Sigmoid colon (tissue), 7 donors: ENCODE results near the gene LRRC72. TPM values are rescaled to one million over a fixed set of nuclear protein-coding genes. Genes with fewer than 3 reads are reported as not detected.

Experiments
- DNase-seq: peaks from one replicate; pipeline ENCODE4 v3.0.0-alpha.2; 2019
- H3K27ac ChIP-seq, 4 donors: fragments of 200-600 bp; sonication (generic); one replicate each; pipeline ENCODE4 v1.5.1; 2016 to 2019; ENCODE audit warnings: mild to moderate bottlenecking in 1 of 4
- H3K27me3 ChIP-seq, 3 donors: fragments of 200-600 bp; sonication (generic); one replicate each; pipeline ENCODE4 v1.5.1; 2019; ENCODE audit warnings: mild to moderate bottlenecking in 1 of 3
- H3K36me3 ChIP-seq, 4 donors: fragments of 200-600 bp; sonication (generic); one replicate each; pipeline ENCODE4 v1.5.1; 2016 to 2019
- H3K4me1 ChIP-seq, 4 donors: fragments of 200-600 bp; sonication (generic); one replicate each; pipeline ENCODE4 v1.5.1; 2017 to 2019
- H3K4me3 ChIP-seq, 4 donors: fragments of 200-600 bp; sonication (generic); one replicate each; pipeline ENCODE4 v1.5.1; 2017 to 2019; ENCODE audit warnings: mild to moderate bottlenecking in 2 of 4, moderate library complexity in 1 of 4
- H3K9me3 ChIP-seq, 4 donors: fragments of 200-600 bp in 3 of 4; sonication (generic) in 3 of 4; one replicate each; pipeline versions ENCODE4 v1.5.1 to v1.6.1; 2013 to 2019
- CTCF ChIP-seq, 4 experiments: fragments of 450-650 bp in 3 of 4; fragments of 200-600 bp in 1 of 4; IDR thresholded peaks; one replicate each; pipeline ENCODE4 v1.5.1; 2016 to 2019; ENCODE audit warnings: antibody characterized with exemption in 4 of 4, mild to moderate bottlenecking in 3 of 4, moderate library complexity in 2 of 4
- EP300 ChIP-seq, 4 donors: sonication (generic); formaldehyde crosslinking; IDR thresholded peaks; one replicate each; pipeline ENCODE4 v1.6.1; 2017; ENCODE audit warnings: antibody characterized with exemption in 4 of 4
- POLR2A ChIP-seq, 2 donors: fragments of 450-650 bp; IDR thresholded peaks; one replicate each; pipeline ENCODE4 v1.6.1; 2016; ENCODE audit warnings: antibody characterized with exemption in 2 of 2, mild to moderate bottlenecking in 2 of 2, moderate library complexity in 2 of 2
- POLR2AphosphoS5 ChIP-seq, 4 donors: sonication (generic); formaldehyde crosslinking; IDR thresholded peaks; one replicate each; pipeline ENCODE4 v1.6.1; 2017; ENCODE audit warnings: antibody characterized with exemption in 4 of 4
- WGBS, 2 donors: extraction: QIAGEN DNeasy Blood & Tissue Kit; methylation state at CpG; one replicate each; pipeline ENCODE4 v1.1.7; 2013; 5-methylcytosine and 5-hydroxymethylcytosine counted together
- intact Hi-C: fragments of 100-400 bp; cut with DNase I; formaldehyde crosslinking; loops from one replicate; pipeline ENCODE4 v1.15.1; 2023
- polyA plus RNA-seq, 3 donors: library from polyadenylated mRNA; stranded (reverse); fragments of 200-250 nt; gene quantifications; one replicate each; pipeline ENCODE4 v1.2.3, GENCODE V29; 2013
- total RNA-seq, 4 donors: library from RNA; depleted of rRNA; stranded (reverse); fragments of >200 nt; gene quantifications; one replicate each; pipeline ENCODE4 v1.1.0, GENCODE V29; 2016
- donor health status: healthy with polysubstance abuse.
- donor health status: Bipolar disorder and iron deficiency.
- donor health status: healthy.

LRRC72 gene
- total and polyA plus RNA-seq, 7 donors, result not detected

DNA sequence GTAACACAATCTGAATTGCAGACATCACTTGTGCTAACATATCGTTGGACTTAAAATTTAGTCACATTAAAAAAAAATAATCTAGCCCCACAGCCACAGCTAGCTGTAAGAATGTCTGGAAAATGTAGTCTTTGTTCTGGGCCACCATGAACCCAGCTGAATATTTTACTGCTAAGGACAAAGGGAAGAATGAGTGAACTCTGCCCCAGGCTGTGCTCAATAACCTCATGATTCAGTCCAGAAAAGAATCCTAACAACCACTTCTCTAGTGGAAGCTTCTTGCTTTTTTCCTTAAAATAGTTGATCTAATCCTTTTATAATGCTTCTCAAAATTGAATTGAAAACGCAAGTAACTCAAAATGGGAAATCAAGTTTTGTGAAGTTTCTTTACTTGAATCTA is 35.5 kb upstream of the LRRC72 start:
- no peaks in the 10 kb centered on the region for H3K9me3 ChIP-seq
- intact Hi-C loops, result no loop called here
- TF ChIP-seq EP300 (IDR thresholded peaks at IDR 0.05), result no peak
- H3K27ac ChIP-seq, result no peak overlapping the region
- H3K36me3 ChIP-seq, result no peaks in the 10 kb centered on the region
- DNase-seq, result no peak
- H3K4me1 ChIP-seq, result no peaks in the 10 kb centered on the region
- no peak overlapping the region for H3K4me3 ChIP-seq
- no peaks in the 10 kb centered on the region for H3K27me3 ChIP-seq
- 26 to 72% methylated on average over 2 of the region's 2 CpGs for WGBS, 2 donors

DNA sequence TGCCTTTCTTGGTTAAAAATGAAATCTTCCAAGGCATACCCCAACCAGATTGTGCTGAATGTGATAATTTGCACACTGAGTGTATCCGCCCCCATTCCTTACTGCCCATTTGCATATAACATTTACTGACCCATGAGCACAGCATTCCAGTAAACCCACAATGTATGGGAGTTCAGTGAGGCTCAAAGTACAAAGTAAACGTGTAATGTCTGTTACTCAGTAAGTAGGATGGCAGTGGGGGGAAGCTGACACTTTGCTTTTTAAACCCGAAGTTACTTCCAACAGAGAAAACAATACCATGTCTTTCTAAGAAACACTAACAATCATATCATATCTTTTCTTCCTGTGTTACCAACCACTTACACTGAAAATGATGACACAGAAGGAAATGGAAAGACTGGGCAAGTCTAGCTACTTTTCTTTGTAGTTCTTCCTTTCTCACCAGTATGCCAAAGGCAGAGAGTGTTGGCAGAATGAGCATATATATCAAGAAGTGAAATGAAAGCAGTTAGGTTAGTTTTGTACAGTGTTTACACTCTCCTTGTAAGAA is 34.0 kb upstream of the LRRC72 start:
- TF ChIP-seq CTCF (IDR thresholded peaks at IDR 0.05) (no peak), EP300 (IDR thresholded peaks at IDR 0.05) (no peak), POLR2AphosphoS5 (IDR thresholded peaks at IDR 0.05) (no peak), POLR2A (IDR thresholded peaks at IDR 0.05) (no peak)
- H3K27ac ChIP-seq, result no peak overlapping the region
- H3K4me3 ChIP-seq, result no peak overlapping the region
- 20 to 55% methylated on average over 3 of the region's 3 CpGs for WGBS, 2 donors
- H3K27me3 ChIP-seq, result no peaks in the 10 kb centered on the region
- no peaks in the 10 kb centered on the region for H3K36me3 ChIP-seq
- no peaks in the 10 kb centered on the region for H3K4me1 ChIP-seq
- intact Hi-C loops, result no loop called here
- no peaks in the 10 kb centered on the region for H3K9me3 ChIP-seq
- DNase-seq, result no peak

- DNase-seq, result no peak
- no peak for TF ChIP-seq EP300 (IDR thresholded peaks at IDR 0.05)
- no peak for TF ChIP-seq POLR2A (IDR thresholded peaks at IDR 0.05)
- no peak for TF ChIP-seq POLR2AphosphoS5 (IDR thresholded peaks at IDR 0.05)
- no peak for TF ChIP-seq CTCF (IDR thresholded peaks at IDR 0.05)
- no peaks in the 10 kb centered on the region for H3K36me3 ChIP-seq
- H3K4me1 ChIP-seq, result no peaks in the 10 kb centered on the region
- intact Hi-C loops, result no loop called here
- H3K27ac ChIP-seq, result no peak overlapping the region
- no peaks in the 10 kb centered on the region for H3K9me3 ChIP-seq
- 69 to 87% methylated on average over 2 of the region's 2 CpGs for WGBS, 2 donors
- H3K27me3 ChIP-seq, result no peaks in the 10 kb centered on the region
- no peak overlapping the region for H3K4me3 ChIP-seq
Measured at GRCh38 chr7:16493266-16493665, 33.4 kb upstream of the LRRC72 start.

- 81 to 88% methylated on average over 2 of the region's 2 CpGs for WGBS, 2 donors
- Histone ChIP-seq H3K27ac (no peak overlapping the region), H3K36me3 (no peaks in the 10 kb centered on the region), H3K4me1 (no peaks in the 10 kb centered on the region), H3K27me3 (no peaks in the 10 kb centered on the region), H3K9me3 (no peaks in the 10 kb centered on the region), H3K4me3 (no peak overlapping the region)
- intact Hi-C loops, result no loop called here
- no peak for DNase-seq
- TF ChIP-seq POLR2A (IDR thresholded peaks at IDR 0.05) (no peak), POLR2AphosphoS5 (IDR thresholded peaks at IDR 0.05) (no peak), EP300 (IDR thresholded peaks at IDR 0.05) (no peak), CTCF (IDR thresholded peaks at IDR 0.05) (no peak)
Measured at GRCh38 chr7:16494551-16494950, 32.1 kb upstream of the LRRC72 start.

DNA sequence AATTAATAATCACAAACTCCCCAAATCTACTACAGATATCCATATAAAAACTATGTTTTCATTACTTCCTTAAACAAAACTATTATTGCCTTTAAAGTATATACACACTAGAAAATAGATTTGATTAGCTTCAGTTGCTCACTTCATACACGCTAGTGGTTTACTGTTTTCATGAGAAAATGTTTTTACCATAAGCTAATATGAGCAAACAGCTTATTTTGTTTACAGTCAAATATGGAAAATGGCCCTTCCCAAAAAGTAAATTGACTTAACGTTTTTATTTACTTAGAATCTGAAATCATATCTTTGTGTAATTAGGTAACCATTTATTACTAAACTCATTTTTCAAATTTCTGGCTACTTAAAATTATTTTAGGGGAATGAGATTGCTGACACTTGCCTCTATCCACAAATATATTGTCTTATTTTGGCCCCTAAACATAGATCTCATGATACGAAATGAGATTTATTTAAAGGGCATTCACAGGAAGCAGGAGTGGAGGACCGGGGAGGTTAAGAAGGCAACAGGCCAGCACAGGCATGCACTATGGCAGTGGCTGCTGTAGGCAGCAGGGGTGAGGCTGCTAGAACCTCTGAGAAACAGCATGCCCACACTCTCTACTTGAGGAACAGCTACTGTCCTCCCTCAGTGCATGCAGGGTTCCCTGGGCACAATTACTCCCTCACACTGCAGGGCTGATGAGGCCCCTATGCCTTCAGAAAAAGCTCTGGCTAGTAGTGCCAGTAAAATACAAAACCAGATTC is 31.5 kb upstream of the LRRC72 start:
- Histone ChIP-seq H3K9me3 (no peaks in the 10 kb centered on the region), H3K4me3 (no peak overlapping the region), H3K4me1 (no peaks in the 10 kb centered on the region), H3K36me3 (no peaks in the 10 kb centered on the region), H3K27me3 (no peaks in the 10 kb centered on the region), H3K27ac (no peak overlapping the region)
- 31 to 66% methylated on average over 4 of the region's 4 CpGs for WGBS, 2 donors
- intact Hi-C loops, result no loop called here
- TF ChIP-seq CTCF (IDR thresholded peaks at IDR 0.05), result no peak
- no peak for TF ChIP-seq POLR2A (IDR thresholded peaks at IDR 0.05)
- no peak for TF ChIP-seq EP300 (IDR thresholded peaks at IDR 0.05)
- no peak for TF ChIP-seq POLR2AphosphoS5 (IDR thresholded peaks at IDR 0.05)
- no peak for DNase-seq
